HepG2 (cell line): ENCODE data around the gene RHBDL1. TPM values are rescaled to one million over a fixed set of nuclear protein-coding genes. Genes with fewer than 3 reads are reported as not detected.
A peak's percentile ranks its signal among the peaks of the same experiment; 100 is the strongest.

Experiments used
- ARID5B ChIP-seq: IDR thresholded peaks from 2 replicates; pipeline ENCODE4 v1.4.0; 2020; ENCODE audit warnings: mild to moderate bottlenecking, missing genetic modification reagents
- CHD2 ChIP-seq: IDR thresholded peaks from 2 replicates; pipeline ENCODE4 v1.6.1; 2011; ENCODE audit warnings: low read depth, low read length, improper control_type of control experiment
- IKZF5 ChIP-seq: IDR thresholded peaks from 2 replicates; pipeline ENCODE4 v1.6.1; 2018; ENCODE audit warnings: missing genetic modification reagents, mild to moderate bottlenecking, missing compliant biosample characterization
- MBNL3 ChIP-seq: fragments of 250-450 bp; sonication (Bioruptor Pico); conservative IDR thresholded peaks from 2 replicates; pipeline ENCODE4 v1.8.0; 2022; ENCODE audit warnings: mild to moderate bottlenecking, inconsistent platforms
- NAIF1 ChIP-seq: sonication (generic); formaldehyde crosslinking; IDR thresholded peaks from 2 replicates; pipeline ENCODE4 v1.5.0; 2020; ENCODE audit warnings: mild to moderate bottlenecking, missing genetic modification reagents, borderline replicate concordance
- NCOR1 ChIP-seq: fragments of 200-600 bp; sonication (generic); IDR thresholded peaks from 2 replicates; pipeline ENCODE4 v1.7.0; 2017; ENCODE audit warnings: antibody characterized with exemption, low read length, borderline replicate concordance
- NKX3-1 ChIP-seq: sonication (generic); formaldehyde crosslinking; IDR thresholded peaks from 2 replicates; pipeline ENCODE4 v1.5.0; 2020; ENCODE audit warnings: missing genetic modification reagents
- ZNF138 ChIP-seq: sonication (generic); formaldehyde crosslinking; IDR thresholded peaks from 2 replicates; pipeline ENCODE4 v1.5.0; 2020; ENCODE audit warnings: mild to moderate bottlenecking, low read depth, missing genetic modification reagents
- ZNF143 ChIP-seq: sonication (generic); formaldehyde crosslinking; IDR thresholded peaks from 2 replicates; pipeline ENCODE4 v1.4.0; 2020; ENCODE audit warnings: missing genetic modification reagents
- ZNF30 ChIP-seq: sonication (generic); formaldehyde crosslinking; IDR thresholded peaks from 2 replicates; pipeline ENCODE4 v1.5.0; 2020; ENCODE audit warnings: mild to moderate bottlenecking, missing genetic modification reagents
- ZNF317 ChIP-seq: sonication (generic); formaldehyde crosslinking; IDR thresholded peaks from 2 replicates; pipeline ENCODE4 v1.5.0; 2020; ENCODE audit warnings: mild to moderate bottlenecking, missing genetic modification reagents
- ZNF343 ChIP-seq: sonication (generic); formaldehyde crosslinking; IDR thresholded peaks from 2 replicates; pipeline ENCODE4 v1.4.0; 2020; ENCODE audit warnings: mild to moderate bottlenecking, missing genetic modification reagents
- ZNF543 ChIP-seq: sonication (generic); formaldehyde crosslinking; IDR thresholded peaks from 2 replicates; pipeline ENCODE4 v1.4.0; 2020; ENCODE audit warnings: mild to moderate bottlenecking, missing genetic modification reagents
- ZNF558 ChIP-seq: sonication (generic); formaldehyde crosslinking; IDR thresholded peaks from 2 replicates; pipeline ENCODE4 v1.9.0; 2022; ENCODE audit warnings: mild to moderate bottlenecking, missing genetic modification reagents, borderline replicate concordance
- polyA plus RNA-seq, 8 experiments: library from polyadenylated mRNA; depleted of rRNA in 3 of 8; stranded (reverse) in 7 of 8; unstranded in 1 of 8; fragments of >200 nt; fragmentation: Illumina TruSeq in 4 of 8; extraction: Trizol in 4 of 8; gene quantifications; 2 replicates each; pipeline versions ENCODE4 v1.2.1 to v1.2.3, GENCODE V29; 2011 to 2016; ENCODE audit warnings: low read depth in 4 of 8, missing spikeins in 1 of 8, mixed read lengths in 1 of 8; ENCODE audit not compliant: insufficient read depth in 1 of 8
- total RNA-seq, 5 experiments: library from RNA; depleted of rRNA; stranded (reverse); fragments of >200 nt; fragmentation: Illumina TruSeq; extraction: Trizol; gene quantifications; 2 replicates each; pipeline ENCODE4 v1.2.3, GENCODE V29; 2016; ENCODE audit warnings: low read depth in 1 of 5
- TF ChIP-seq, protein P1 (sequence below): sonication (generic); formaldehyde crosslinking; conservative IDR thresholded peaks from 2 replicates; pipeline ENCODE4 v1.5.0; 2020; ENCODE audit warnings: missing genetic modification reagents
- TF ChIP-seq, protein P2 (sequence below): sonication (generic); formaldehyde crosslinking; IDR thresholded peaks from 2 replicates; pipeline ENCODE4 v1.8.0; 2022; ENCODE audit warnings: mild to moderate bottlenecking, missing genetic modification reagents; ENCODE audit not compliant: insufficient replicate concordance
- TF ChIP-seq, protein P3 (sequence below): sonication (generic); formaldehyde crosslinking; IDR thresholded peaks from 2 replicates; pipeline ENCODE4 v1.4.0; 2020; ENCODE audit warnings: missing genetic modification reagents, low read depth, mild to moderate bottlenecking, borderline replicate concordance
- TF ChIP-seq, protein P4 (sequence below): sonication (generic); formaldehyde crosslinking; IDR thresholded peaks from 2 replicates; pipeline ENCODE4 v1.4.0; 2020; ENCODE audit warnings: low read depth, mild to moderate bottlenecking, missing genetic modification reagents

The RHBDL1 gene
- total and polyA plus RNA-seq, 2 of the 13 experiments (the other 11 are each of a cell fraction or from before 2014, with no cell fraction given) = 1.8 to 3.8 TPM

- TF ChIP-seq IKZF5 (CRISPR knock-in tag) (no peak), ARID5B (CRISPR knock-in tag) (peak; percentile 50; the same call in 1 of the 2 replicates), ZNF138 (no peak), NCOR1 (no peak), ZNF543 (CRISPR knock-in tag) (0 out of 2 replicates have a peak, but pooled peaks have one; percentile 29), NKX3-1 (CRISPR knock-in tag) (peak; percentile 81), NAIF1 (CRISPR knock-in tag) (no peak), ZNF317 (CRISPR knock-in tag) (no peak), ZNF343 (no peak), ZNF30 (no peak), ZNF558 (CRISPR knock-in tag) (peak; percentile 88; the same call in 1 of the 2 replicates), ZNF143 (CRISPR knock-in tag) (no peak), MBNL3 (no peak), CHD2 (no peak)
- TF ChIP-seq, protein P1, sequence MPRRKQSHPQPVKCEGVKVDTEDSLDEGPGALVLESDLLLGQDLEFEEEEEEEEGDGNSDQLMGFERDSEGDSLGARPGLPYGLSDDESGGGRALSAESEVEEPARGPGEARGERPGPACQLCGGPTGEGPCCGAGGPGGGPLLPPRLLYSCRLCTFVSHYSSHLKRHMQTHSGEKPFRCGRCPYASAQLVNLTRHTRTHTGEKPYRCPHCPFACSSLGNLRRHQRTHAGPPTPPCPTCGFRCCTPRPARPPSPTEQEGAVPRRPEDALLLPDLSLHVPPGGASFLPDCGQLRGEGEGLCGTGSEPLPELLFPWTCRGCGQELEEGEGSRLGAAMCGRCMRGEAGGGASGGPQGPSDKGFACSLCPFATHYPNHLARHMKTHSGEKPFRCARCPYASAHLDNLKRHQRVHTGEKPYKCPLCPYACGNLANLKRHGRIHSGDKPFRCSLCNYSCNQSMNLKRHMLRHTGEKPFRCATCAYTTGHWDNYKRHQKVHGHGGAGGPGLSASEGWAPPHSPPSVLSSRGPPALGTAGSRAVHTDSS (CRISPR knock-in tag) = no peak
- TF ChIP-seq, protein P2, sequence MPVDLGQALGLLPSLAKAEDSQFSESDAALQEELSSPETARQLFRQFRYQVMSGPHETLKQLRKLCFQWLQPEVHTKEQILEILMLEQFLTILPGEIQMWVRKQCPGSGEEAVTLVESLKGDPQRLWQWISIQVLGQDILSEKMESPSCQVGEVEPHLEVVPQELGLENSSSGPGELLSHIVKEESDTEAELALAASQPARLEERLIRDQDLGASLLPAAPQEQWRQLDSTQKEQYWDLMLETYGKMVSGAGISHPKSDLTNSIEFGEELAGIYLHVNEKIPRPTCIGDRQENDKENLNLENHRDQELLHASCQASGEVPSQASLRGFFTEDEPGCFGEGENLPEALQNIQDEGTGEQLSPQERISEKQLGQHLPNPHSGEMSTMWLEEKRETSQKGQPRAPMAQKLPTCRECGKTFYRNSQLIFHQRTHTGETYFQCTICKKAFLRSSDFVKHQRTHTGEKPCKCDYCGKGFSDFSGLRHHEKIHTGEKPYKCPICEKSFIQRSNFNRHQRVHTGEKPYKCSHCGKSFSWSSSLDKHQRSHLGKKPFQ = no peak
- TF ChIP-seq, protein P3, sequence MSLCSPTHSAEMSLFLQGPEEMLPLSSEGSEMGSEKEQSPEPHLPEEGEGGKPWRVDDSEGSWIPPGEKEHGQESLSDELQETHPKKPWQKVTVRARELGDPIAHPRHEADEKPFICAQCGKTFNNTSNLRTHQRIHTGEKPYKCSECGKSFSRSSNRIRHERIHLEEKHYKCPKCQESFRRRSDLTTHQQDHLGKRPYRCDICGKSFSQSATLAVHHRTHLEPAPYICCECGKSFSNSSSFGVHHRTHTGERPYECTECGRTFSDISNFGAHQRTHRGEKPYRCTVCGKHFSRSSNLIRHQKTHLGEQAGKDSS (CRISPR knock-in tag) = no peak
- TF ChIP-seq, protein P4, sequence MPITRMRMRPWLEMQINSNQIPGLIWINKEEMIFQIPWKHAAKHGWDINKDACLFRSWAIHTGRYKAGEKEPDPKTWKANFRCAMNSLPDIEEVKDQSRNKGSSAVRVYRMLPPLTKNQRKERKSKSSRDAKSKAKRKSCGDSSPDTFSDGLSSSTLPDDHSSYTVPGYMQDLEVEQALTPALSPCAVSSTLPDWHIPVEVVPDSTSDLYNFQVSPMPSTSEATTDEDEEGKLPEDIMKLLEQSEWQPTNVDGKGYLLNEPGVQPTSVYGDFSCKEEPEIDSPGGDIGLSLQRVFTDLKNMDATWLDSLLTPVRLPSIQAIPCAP (CRISPR knock-in tag) = no peak
Measured at GRCh38 chr16:700684-701584, 25.5 kb downstream of the RHBDL1 start (continued).
